PC-3 (cell line): ENCODE measurements around the gene TENM4.

Source experiments
- CTCF ChIP-seq: fragments of 300-600 bp; sonication (generic); conservative IDR thresholded peaks from 2 replicates; pipeline ENCODE4 v1.5.1; 2017; ENCODE audit warnings: antibody characterized with exemption, low read depth, mild to moderate bottlenecking, low read length
- EZH2 ChIP-seq: fragments of 300-600 bp; sonication (generic); IDR thresholded peaks from one replicate; pipeline ENCODE4 v1.6.1; 2017; ENCODE audit warnings: antibody characterized with exemption, mild to moderate bottlenecking, low read length; ENCODE audit not compliant: unreplicated experiment
- EZH2phosphoT487 ChIP-seq: fragments of 300-600 bp; sonication (generic); IDR thresholded peaks from 2 replicates; pipeline ENCODE4 v1.6.1; 2018; ENCODE audit warnings: mild to moderate bottlenecking, antibody characterized with exemption, low read length, borderline replicate concordance

- TF ChIP-seq CTCF (no peak), EZH2 (no peak), EZH2phosphoT487 (no peak)
Observed at GRCh38 chr11:79087961-79088318, 352.9 kb downstream of the TENM4 start.
